Pulmonary artery endothelial cell (primary cell): ENCODE data around the gene FILIP1. TPM values are rescaled to one million over a fixed set of nuclear protein-coding genes. Genes with fewer than 3 reads are reported as not detected.

Experiments
- DNase-seq: peaks from one replicate; pipeline ENCODE4 v3.0.0-alpha.2; 2011; ENCODE audit warnings: low read depth, low spot score
- total RNA-seq: library from RNA; depleted of rRNA; stranded (reverse); fragments of >200 nt; gene quantifications from 2 replicates; pipeline ENCODE4 v1.2.3, GENCODE V29; 2014

Gene FILIP1, protein sequence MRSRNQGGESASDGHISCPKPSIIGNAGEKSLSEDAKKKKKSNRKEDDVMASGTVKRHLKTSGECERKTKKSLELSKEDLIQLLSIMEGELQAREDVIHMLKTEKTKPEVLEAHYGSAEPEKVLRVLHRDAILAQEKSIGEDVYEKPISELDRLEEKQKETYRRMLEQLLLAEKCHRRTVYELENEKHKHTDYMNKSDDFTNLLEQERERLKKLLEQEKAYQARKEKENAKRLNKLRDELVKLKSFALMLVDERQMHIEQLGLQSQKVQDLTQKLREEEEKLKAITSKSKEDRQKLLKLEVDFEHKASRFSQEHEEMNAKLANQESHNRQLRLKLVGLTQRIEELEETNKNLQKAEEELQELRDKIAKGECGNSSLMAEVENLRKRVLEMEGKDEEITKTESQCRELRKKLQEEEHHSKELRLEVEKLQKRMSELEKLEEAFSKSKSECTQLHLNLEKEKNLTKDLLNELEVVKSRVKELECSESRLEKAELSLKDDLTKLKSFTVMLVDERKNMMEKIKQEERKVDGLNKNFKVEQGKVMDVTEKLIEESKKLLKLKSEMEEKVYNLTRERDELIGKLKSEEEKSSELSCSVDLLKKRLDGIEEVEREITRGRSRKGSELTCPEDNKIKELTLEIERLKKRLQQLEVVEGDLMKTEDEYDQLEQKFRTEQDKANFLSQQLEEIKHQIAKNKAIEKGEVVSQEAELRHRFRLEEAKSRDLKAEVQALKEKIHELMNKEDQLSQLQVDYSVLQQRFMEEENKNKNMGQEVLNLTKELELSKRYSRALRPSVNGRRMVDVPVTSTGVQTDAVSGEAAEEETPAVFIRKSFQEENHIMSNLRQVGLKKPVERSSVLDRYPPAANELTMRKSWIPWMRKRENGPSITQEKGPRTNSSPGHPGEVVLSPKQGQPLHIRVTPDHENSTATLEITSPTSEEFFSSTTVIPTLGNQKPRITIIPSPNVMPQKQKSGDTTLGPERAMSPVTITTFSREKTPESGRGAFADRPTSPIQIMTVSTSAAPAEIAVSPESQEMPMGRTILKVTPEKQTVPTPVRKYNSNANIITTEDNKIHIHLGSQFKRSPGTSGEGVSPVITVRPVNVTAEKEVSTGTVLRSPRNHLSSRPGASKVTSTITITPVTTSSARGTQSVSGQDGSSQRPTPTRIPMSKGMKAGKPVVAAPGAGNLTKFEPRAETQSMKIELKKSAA (N-terminal part only)
- total RNA-seq = 2.3 and 10.5 TPM in 2 replicates

DNA sequence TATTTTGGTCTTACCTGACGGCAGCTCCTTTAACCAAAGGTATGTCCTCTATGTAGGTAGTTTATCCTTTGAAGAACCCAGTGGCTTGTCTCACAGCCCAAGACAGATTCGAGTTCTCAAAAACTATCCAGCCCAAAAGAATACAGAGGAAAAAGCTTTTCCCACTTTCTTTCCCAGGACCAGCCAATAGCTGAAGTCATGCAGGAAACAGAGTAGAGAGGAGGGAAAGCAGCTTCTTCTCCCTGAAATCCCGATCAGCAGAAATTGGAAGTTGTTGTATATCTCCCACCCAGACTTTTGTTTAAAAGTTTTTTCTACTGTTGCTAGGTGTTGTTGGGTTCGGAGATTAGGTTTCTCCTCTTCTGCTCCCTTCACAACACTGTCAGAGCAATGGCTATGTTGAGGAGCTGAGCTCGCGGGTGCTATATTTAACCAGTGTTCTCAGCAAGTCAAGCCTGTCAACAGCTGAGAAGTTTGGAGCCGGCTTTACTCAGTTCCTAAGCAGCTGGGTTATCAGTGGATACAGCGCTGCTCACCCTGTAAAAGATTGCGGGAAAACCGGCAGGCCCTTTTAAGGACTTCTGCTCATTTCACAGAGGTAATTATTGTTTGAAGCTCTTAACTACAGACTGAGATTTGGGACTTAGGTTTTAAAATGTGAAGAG is at the start of gene FILIP1:
TSS of gene FILIP1 (minus strand) at position 401 of the 665 bp plus-strand sequence. CDS start 78,828 bp downstream, outside the sequence.
- DNase-seq = no peak

DNA sequence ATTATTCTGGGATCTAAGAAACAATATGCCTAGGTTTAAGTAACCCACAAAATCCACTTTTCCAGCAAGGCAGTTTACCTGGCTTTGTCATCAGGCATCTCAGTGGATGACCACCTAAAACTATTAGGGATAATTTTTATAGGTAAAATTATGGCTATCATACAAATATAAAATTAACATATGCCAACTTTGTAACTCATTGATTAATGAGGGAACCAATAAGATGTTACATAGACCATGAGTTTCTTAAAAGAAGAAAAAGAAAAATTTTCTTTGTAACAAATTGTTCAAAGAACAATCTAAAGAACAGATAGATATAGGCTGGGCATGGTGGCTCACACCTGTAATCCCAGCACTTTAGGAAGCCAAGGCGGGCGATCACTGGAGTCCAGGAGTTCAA is 49.7 kb upstream of the FILIP1 start:
- no peak for DNase-seq

DNA sequence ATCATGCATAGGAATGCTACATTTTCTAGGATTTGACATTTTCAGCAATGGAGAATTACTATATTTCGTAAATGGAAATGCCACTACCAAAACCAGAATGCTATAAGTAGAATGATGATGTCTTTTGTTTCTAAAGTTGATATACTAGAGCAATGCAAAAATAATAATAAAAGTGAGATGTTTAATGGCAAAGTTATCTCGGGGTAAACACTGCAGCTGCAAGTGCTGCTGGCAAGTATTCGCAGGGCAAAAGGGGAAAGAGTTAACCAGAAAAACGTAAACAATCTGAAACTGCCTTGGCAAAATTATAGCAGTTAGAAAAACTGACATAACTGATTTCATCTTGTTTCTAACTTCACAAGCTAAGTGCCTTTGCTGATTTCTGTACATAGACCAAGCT is 45.5 kb upstream of the FILIP1 start:
- no peak for DNase-seq

DNA sequence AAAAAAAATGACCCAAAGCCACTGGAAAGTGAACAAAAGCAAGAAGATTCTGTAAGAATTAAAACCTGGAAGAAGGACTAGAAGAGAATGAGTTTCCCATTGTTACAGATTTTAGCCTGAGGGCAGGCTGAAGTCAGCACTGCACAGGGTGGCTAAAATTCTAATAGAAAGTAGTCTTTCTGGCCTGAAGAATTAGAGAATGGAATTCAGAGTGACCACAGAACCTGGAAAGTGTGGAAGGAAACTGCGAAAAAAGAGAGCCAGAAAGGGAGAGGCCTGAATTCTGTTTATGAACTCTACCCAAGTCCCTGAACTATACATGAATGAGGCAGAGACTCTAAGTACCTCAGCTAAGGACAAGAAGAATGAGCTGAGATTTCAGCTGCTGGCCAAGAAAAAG is 38.9 kb upstream of the FILIP1 start:
- DNase-seq = no peak

DNA sequence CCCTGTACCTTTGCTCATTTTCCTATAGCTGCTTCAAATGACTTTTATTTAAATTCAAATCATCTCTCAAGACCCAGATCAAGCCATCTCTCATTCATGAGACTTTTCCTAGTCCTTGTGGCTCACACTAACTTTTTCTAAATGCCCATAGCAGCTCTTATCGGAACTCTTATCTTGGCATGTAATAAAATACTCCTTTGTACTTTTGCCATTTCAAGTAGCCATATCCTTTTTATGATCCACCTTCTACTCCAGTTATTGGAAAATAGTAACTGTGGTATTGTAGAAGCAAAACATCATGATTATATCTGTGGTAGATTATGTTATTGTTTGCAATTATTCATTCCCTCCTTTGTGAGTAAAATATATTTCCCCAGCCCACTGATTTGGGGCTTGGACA is 37.6 kb upstream of the FILIP1 start:
- no peak for DNase-seq

DNA sequence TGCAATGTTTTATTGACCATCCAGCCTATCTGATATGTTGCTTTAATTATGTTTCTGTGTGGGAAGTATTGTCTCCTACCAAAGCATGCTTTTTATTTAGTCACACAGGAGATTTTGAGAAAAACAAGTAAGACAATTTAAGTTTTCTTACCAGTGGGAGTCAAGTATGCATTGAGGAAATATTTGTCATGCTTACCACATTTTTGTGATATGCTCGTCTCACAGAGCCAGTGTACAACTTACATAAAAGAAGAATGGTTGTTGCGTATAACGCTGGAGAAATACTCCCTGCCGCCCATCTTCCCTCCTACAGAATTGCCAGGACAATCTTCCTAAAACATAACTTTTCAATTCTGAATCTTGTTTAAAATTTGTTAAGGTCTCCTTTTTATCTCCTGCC is 37.1 kb upstream of the FILIP1 start:
- no peak for DNase-seq

DNA sequence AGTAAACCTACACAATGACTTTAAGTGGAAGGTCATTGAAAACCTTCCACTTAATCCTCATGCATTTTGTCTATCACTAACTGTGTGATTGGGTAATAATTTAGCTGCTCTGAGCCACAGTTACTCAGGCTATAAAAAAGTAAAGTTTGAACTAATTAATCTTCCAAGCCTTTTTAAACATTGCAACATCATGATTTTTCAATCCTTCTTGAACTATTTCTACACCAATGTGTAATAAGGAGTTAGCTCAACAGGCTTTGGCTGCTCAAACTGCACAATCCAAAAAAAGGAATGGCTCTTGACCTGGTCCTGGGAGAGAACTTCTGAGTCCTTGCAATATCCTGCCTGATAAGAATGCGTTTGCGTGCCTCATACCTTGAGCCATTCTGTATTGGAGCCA is 34.8 kb upstream of the FILIP1 start:
- DNase-seq = no peak

DNA sequence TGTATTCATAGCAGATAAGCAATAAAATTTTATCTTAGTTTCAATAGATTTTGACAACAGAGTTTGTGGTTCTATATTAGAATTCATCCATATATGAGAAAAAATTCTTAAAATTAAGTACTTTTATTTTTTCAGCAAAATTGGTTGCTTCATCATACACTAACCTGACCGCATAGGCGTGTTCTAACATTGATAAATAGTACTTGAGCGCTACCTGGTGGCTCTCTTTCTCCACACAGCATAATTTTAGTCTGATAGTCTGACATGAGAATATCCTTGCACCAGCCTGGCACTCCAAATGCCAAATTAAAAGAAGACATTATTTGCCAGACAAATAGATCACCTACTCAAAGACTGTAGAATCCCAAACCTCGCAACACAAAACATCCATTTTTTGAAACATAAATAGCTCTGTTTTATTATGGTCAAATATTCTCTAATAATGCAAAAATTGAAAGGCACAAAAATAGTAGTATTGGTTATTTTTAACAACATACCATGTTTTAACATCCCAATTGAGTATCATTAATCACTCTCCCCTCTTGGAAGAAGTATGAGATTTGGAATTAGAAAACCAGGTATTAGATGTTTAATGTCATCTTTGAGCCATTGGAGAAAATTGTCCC is 33.0 kb upstream of the FILIP1 start:
- DNase-seq = peak; percentile 43

DNA sequence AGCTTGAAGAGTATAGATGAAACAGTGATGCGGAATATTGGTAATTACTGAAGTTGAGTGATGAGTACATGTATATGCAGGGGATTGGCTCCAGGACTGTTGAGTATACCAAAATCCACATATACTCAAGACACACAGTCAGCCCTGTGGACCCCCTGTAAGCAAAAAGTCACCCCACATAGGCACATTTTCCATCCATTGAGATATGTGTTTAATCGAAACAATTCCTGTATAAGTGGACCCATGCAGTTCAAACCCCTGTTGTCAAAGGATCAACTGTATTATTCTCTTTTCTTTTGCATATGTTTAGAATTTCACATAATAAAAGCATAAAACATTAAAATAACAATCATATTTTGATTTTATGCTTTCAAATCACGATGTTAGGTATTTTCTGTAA is 32.1 kb upstream of the FILIP1 start:
- DNase-seq = no peak

DNA sequence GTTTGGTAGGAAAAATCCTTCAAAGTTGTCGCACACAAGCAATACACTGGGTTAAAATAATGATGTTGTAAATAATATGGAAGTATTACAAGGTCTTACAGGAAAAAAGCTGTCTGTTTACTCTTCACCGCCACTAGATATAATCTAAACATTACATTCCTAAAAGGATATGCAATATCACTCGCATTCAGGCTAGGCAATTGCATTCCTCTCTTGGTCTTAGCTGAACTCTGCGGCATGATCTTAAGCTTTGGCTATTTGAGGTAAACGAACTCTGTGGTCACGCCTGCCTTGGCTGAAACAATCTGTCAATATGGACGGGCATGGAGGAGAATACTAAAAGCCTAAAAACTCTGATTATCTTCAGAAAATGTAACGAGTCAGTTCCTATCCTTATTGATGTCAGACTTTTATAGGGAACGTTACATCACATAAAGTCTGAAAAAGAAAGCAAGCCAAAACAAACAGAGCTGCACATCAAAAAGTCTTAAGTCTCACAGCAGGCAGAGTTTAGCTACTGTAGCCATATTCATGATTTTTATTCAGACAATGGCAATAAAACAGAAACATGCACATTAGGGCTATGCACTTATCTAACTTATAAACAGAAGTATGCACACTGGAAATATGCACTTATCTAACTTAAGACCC is 30.8 kb upstream of the FILIP1 start:
- DNase-seq = peak; percentile 77

DNA sequence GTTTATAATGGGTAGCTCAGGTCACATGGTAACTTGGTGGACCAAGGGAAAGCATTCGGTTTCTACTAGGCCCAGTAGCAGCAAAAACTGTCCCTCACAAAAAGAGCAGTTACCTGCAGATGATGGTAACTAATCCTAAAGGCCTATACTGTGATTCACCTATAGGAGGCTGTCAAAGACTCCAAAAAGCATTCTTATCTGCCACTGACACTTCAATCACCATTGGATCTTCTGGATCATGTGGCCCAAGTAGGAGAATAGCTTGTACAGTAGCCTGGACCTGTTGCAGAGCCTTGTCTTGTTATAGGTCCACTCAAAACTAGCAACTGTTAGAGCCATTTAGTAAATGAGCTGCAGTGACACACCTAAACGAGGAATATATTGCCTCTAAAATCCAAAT is 23.2 kb upstream of the FILIP1 start:
- no peak for DNase-seq

DNA sequence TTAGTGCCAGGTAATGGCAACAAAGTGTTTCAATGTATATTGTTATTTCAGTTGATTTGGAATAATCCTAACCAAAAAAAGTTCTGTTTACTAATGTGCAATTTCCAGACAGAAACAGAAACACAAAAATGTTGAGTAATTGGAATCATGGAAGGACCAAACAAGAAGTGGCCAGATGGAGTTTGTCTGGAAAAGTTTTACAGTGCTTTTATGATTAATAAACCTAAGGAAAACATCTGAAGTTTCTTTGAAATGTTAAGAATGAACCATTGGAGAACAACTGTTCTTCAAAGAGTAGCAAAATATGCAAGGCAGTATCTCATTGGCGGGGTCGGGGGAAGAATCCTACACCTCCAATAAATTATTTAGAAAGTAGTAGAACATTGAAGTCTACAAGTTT is 19.0 kb upstream of the FILIP1 start:
- no peak for DNase-seq

DNA sequence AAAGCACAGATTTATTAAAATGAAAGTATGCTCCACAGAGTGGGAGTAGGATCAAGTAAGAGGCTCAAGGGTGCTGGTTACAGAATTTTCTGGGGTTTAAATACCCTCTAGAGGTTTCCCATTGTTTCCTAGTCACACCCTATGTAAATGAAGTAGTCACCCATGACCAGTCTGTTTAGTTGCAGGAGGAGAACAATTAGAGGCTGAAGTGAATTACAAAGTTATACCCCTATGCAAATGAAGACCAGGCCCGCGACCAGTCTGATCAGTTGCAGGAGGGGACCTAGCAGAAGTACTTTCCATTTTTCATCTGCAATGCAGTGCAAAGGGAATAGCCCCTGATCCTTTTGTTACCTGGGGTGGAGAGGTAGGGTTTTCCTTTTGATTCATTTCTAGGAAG is 11.8 kb upstream of the FILIP1 start:
- DNase-seq = no peak

DNA sequence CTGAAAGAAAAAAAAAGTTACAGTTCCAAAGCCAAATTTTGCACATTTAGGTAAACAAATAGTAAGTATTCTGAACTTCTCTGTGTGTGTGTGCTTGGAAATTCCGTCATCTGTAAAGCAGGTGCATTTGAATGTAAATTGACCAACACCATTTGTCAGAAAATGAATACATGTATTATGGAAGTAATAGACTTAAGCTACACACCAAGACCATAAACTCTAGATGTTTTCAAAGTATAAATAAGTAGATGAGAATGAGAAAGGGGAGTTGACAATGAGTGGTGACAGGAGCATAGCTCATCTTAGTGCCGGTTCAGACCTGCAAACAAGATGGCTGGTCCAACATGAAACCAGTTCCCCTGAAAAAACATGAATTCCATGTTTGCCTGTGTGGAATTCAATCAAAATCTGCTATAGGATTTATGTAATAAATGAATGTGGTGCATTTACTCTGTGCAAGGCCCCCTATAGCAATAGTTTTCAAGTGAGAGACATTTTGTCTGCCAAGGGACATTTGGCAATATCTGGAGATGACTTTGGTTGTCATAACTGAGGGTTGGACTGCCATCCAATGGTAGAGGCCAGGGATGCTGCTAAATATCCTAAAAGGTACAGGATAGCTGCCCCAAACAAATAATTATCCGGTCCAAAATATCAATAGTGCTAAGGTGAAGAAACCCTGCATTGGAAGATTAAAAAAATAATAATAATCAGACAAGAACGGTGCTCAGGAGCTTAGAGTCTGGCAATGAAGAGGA is 11.0 kb upstream of the FILIP1 start:
- no peak for DNase-seq

DNA sequence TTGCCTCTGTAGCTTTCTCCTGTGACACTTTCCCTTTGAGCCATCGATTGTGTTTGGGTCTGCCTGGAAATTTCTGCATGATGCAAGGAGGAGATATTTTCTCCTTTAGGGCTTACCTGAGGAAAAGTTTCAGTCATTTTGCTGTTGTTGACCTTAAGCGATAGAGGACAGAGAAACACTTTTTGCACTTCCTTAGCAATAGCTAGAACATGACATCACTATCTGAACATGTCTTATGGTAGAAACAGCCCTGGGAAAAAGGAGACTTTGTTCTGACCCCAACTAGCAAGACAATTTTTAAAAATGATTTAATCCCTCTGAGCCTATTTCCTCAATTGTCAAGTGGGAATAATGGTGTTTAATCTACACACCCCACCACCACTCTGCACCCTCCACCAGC is 9.7 kb upstream of the FILIP1 start:
- no peak for DNase-seq

DNA sequence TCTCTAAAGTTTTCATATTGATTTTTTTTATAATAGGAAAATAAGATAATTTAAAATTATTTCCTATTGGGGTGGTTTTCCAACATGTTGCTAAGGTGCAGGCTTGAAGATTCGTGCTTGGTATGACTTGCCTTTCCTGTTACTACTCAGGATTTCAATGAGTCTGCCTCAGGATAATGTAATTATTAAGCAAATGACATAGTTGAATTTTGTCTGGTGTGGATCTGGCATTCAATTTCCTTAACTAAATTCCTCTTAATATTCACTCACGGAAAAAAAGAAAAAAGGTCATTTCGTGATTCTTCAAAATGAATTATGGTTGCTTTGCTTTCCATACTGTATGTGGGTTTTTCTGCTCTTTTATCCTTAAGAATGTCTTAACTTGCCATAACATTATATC is 9.3 kb upstream of the FILIP1 start:
- no peak for DNase-seq

DNA sequence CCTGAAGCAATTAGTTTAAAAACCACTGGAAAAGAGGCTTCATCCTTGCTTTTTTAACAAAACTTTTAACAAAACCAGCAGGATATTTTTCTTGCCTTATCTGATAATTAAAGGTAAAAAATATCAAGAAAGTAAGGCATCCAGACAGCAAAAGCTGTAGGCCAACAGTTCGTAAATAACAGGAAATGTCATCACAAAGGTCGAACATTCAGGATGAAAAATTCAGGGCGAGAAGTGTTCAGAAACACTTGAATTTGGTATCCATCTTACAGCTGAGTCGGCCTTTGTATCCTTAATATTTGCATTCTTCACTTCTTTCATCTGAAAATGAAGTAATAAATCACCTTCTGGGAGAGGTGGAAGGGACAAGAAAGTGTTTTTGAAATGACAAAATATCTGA is 8.2 kb upstream of the FILIP1 start:
- DNase-seq = no peak

DNA sequence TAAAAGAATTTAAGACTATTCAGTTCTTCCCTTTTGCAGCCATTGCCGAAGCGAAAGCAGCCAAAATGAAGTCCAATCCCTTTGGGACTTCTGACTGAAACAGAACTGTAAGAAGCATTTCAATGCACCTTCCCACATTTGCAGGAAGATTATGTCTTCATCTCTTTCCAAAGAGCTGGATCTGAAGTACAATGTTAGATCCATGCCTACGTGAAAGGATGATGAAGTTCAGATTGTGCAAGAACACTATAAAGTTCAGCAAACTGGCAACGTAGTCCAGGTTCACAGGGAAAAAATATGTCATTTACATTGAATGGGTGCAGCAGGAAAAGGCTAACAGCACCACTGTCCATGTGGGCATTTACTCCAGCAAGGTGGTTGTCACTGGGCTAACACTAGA is 6.0 kb upstream of the FILIP1 start:
- no peak for DNase-seq

DNA sequence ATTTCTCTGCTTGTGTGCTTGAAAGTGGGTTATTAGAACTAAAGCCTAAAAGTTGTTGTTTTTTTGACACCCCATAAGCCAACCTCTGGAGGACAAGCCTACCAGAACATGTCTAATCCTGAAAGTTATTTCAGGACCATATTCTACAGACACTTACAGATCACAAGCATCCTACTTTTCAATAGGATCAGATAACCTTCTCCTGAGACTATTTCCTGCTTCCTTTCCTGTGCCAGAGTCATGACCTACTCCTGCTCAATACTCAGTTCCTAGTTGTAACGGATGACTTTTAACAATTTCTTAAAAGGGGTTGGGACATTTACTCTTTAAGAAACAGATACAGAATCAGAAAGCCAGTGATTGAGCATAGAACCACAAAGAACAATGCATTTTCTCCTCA is 5.3 kb upstream of the FILIP1 start:
- no peak for DNase-seq

DNA sequence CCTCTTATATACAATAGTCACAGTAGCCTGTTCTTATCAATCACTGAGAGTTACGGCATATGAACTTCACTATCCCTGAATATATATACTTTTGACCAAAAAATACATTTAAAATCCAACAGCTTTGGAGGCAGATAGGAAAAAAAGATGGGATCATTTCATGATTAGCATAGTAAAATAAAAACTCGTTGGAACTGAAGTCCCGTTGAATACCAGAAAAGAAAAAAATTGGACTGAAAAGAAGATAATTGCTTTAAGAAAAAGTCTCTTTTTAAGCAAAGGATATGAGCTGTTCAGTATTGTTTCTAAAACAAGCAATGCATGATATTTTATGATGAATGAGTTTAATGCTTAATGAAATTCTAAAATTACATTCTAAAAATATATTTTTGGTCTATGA is 4.4 kb upstream of the FILIP1 start:
- no peak for DNase-seq
